Measurements from ENCODE around the gene NKAIN2.
"Not testable (repeated sequence)": the region's sequence is repeated elsewhere in the genome, so short reads cannot be mapped to it uniquely, and the experiment has no call there.

Gene NKAIN2

DNA sequence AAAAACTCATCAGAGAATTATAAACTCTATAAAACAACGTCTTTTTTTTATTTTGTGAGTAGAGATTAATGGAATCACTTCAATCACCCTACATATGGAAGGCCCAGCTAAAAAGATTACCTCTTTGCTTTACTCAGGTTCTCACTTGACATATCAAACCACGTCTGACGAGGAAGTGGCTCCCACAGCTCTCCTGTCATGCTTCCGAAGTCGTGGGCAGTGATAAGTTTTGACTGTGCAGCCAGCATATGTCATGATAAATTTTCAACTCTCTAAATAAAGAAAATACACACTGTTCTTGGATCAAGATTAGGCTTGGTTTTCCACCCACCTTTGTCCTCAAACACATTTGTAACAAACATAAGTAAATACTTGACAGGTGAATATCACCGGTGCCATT, 879.1 kb downstream of the NKAIN2 start:
- H3K4me3 ChIP-seq (replicated peaks; ENCODE audit: low read depth, low read length) = no peak overlapping the region
- DNase-seq (ENCODE audit: extremely low read depth, low read depth) = no peak
- TF ChIP-seq, protein P1, sequence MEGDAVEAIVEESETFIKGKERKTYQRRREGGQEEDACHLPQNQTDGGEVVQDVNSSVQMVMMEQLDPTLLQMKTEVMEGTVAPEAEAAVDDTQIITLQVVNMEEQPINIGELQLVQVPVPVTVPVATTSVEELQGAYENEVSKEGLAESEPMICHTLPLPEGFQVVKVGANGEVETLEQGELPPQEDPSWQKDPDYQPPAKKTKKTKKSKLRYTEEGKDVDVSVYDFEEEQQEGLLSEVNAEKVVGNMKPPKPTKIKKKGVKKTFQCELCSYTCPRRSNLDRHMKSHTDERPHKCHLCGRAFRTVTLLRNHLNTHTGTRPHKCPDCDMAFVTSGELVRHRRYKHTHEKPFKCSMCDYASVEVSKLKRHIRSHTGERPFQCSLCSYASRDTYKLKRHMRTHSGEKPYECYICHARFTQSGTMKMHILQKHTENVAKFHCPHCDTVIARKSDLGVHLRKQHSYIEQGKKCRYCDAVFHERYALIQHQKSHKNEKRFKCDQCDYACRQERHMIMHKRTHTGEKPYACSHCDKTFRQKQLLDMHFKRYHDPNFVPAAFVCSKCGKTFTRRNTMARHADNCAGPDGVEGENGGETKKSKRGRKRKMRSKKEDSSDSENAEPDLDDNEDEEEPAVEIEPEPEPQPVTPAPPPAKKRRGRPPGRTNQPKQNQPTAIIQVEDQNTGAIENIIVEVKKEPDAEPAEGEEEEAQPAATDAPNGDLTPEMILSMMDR (IDR thresholded peaks at IDR 0.05; ENCODE audit: low read depth, low read length, missing control alignments) = no peak

GRCh38 chr6:124683507-124683906, 879.8 kb downstream of the NKAIN2 start:
- TF ChIP-seq, protein P1 (IDR thresholded peaks at IDR 0.05; ENCODE audit: low read depth, low read length, missing control alignments) = no peak
- no peak overlapping the region for H3K4me3 ChIP-seq (replicated peaks; ENCODE audit: low read depth, low read length)
- no peak for DNase-seq (ENCODE audit: extremely low read depth, low read depth)

GRCh38 chr6:124684621-124685020, 881.0 kb downstream of the NKAIN2 start:
- no peak overlapping the region for H3K4me3 ChIP-seq (replicated peaks; ENCODE audit: low read depth, low read length)
- no peak for DNase-seq (ENCODE audit: extremely low read depth, low read depth)
- TF ChIP-seq, protein P1 (IDR thresholded peaks at IDR 0.05; ENCODE audit: low read depth, low read length, missing control alignments) = no peak

- DNase-seq (ENCODE audit: extremely low read depth, low read depth) = no peak
- no peak overlapping the region for H3K4me3 ChIP-seq (replicated peaks; ENCODE audit: low read depth, low read length)
- TF ChIP-seq, protein P1 (IDR thresholded peaks at IDR 0.05; ENCODE audit: low read depth, low read length, missing control alignments) = no peak
Observed at GRCh38 chr6:124688369-124688768, 884.7 kb downstream of the NKAIN2 start.

- no peak overlapping the region for H3K4me3 ChIP-seq (replicated peaks; ENCODE audit: low read depth, low read length)
- TF ChIP-seq, protein P1 (IDR thresholded peaks at IDR 0.05; ENCODE audit: low read depth, low read length, missing control alignments) = no peak
- DNase-seq (ENCODE audit: extremely low read depth, low read depth) = no peak
Observed at GRCh38 chr6:124694139-124694705, 890.6 kb downstream of the NKAIN2 start.

GRCh38 chr6:124699038-124699437, 895.4 kb downstream of the NKAIN2 start:
- no peak overlapping the region for H3K4me3 ChIP-seq (replicated peaks; ENCODE audit: low read depth, low read length)
- TF ChIP-seq, protein P1 (IDR thresholded peaks at IDR 0.05; ENCODE audit: low read depth, low read length, missing control alignments) = no peak
- no peak for DNase-seq (ENCODE audit: extremely low read depth, low read depth)

GRCh38 chr6:124703541-124703940, 899.9 kb downstream of the NKAIN2 start:
- no peak for DNase-seq (ENCODE audit: extremely low read depth, low read depth)
- TF ChIP-seq, protein P1 (IDR thresholded peaks at IDR 0.05; ENCODE audit: low read depth, low read length, missing control alignments) = no peak
- H3K4me3 ChIP-seq (replicated peaks; ENCODE audit: low read depth, low read length) = no peak overlapping the region

DNA sequence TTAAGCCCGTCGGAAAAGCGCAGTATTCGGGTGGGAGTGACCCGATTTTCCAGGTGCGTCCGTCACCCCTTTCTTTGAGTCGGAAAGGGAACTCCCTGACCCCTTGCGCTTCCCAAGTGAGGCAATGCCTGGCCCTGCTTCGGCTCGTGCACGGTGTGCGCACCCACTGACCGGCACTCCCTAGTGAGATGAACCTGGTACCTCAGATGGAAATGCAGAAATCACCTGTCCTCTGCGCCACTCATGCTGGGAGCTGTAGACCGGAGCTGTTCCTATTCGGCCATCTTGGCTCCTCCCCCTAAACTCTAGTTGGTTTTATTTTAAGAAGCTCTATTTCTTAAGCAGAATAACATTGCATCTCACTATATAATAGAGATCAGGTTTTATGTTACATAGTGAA, 908.9 kb downstream of the NKAIN2 start:
- H3K4me3 ChIP-seq (replicated peaks; ENCODE audit: low read depth, low read length); DNase-seq (ENCODE audit: extremely low read depth, low read depth): not testable (repeated sequence)

Data from HFF-Myc (cell line).